ENCODE measurements around the gene BUD13.

DNA sequence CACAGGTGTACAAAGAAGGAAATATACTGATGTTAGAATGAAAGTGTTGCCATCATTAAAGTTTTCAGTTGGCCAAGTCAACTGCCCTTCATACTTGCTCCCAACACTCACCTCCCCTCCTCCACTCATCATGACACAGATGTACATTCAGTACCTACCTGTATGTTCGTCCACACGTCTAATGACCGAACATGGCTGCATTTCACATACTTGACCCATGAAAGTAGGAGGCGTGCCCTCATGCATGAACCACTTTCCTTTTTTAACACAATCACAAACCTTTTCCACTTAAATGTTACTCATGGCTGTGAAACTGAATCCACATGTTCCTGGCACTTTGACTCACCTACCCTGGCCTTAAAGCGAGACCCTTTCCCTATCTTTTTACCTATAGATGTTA lies 3.2 kb upstream of the BUD13 start:
- TF ChIP-seq POLR2A (IDR thresholded peaks at IDR 0.05; ENCODE audit: low read depth, low read length) = peak; percentile 42; the same call in 1 of the 2 replicates
- TF ChIP-seq, protein P1, sequence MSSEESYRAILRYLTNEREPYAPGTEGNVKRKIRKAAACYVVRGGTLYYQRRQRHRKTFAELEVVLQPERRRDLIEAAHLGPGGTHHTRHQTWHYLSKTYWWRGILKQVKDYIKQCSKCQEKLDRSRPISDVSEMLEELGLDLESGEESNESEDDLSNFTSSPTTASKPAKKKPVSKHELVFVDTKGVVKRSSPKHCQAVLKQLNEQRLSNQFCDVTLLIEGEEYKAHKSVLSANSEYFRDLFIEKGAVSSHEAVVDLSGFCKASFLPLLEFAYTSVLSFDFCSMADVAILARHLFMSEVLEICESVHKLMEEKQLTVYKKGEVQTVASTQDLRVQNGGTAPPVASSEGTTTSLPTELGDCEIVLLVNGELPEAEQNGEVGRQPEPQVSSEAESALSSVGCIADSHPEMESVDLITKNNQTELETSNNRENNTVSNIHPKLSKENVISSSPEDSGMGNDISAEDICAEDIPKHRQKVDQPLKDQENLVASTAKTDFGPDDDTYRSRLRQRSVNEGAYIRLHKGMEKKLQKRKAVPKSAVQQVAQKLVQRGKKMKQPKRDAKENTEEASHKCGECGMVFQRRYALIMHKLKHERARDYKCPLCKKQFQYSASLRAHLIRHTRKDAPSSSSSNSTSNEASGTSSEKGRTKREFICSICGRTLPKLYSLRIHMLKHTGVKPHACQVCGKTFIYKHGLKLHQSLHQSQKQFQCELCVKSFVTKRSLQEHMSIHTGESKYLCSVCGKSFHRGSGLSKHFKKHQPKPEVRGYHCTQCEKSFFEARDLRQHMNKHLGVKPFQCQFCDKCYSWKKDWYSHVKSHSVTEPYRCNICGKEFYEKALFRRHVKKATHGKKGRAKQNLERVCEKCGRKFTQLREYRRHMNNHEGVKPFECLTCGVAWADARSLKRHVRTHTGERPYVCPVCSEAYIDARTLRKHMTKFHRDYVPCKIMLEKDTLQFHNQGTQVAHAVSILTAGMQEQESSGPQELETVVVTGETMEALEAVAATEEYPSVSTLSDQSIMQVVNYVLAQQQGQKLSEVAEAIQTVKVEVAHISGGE (CRISPR knock-in tag; IDR thresholded peaks at IDR 0.05) = no peak
- TF ChIP-seq, protein P2, sequence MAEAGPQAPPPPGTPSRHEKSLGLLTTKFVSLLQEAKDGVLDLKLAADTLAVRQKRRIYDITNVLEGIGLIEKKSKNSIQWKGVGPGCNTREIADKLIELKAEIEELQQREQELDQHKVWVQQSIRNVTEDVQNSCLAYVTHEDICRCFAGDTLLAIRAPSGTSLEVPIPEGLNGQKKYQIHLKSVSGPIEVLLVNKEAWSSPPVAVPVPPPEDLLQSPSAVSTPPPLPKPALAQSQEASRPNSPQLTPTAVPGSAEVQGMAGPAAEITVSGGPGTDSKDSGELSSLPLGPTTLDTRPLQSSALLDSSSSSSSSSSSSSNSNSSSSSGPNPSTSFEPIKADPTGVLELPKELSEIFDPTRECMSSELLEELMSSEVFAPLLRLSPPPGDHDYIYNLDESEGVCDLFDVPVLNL (IDR thresholded peaks at IDR 0.05; ENCODE audit: low read depth, low read length) = no peak
- no peak for TF ChIP-seq EZH2 (IDR thresholded peaks at IDR 0.05; ENCODE audit: borderline replicate concordance, control insufficient read depth, low read depth, low read length)
- TF ChIP-seq SREBF1 (IDR thresholded peaks at IDR 0.05; ENCODE audit: low read length) = no peak
- TF ChIP-seq, protein P3, sequence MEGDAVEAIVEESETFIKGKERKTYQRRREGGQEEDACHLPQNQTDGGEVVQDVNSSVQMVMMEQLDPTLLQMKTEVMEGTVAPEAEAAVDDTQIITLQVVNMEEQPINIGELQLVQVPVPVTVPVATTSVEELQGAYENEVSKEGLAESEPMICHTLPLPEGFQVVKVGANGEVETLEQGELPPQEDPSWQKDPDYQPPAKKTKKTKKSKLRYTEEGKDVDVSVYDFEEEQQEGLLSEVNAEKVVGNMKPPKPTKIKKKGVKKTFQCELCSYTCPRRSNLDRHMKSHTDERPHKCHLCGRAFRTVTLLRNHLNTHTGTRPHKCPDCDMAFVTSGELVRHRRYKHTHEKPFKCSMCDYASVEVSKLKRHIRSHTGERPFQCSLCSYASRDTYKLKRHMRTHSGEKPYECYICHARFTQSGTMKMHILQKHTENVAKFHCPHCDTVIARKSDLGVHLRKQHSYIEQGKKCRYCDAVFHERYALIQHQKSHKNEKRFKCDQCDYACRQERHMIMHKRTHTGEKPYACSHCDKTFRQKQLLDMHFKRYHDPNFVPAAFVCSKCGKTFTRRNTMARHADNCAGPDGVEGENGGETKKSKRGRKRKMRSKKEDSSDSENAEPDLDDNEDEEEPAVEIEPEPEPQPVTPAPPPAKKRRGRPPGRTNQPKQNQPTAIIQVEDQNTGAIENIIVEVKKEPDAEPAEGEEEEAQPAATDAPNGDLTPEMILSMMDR (IDR thresholded peaks at IDR 0.05 in 2 of 3, conservative IDR thresholded peaks at IDR 0.05 in 1 of 3; ENCODE audit: control insufficient read depth in 2 of 3, extremely low read depth in 1 of 3, insufficient read depth in 1 of 3, low read depth in 3 of 3, low read length in 3 of 3) = no peak
- TF ChIP-seq, protein P4, sequence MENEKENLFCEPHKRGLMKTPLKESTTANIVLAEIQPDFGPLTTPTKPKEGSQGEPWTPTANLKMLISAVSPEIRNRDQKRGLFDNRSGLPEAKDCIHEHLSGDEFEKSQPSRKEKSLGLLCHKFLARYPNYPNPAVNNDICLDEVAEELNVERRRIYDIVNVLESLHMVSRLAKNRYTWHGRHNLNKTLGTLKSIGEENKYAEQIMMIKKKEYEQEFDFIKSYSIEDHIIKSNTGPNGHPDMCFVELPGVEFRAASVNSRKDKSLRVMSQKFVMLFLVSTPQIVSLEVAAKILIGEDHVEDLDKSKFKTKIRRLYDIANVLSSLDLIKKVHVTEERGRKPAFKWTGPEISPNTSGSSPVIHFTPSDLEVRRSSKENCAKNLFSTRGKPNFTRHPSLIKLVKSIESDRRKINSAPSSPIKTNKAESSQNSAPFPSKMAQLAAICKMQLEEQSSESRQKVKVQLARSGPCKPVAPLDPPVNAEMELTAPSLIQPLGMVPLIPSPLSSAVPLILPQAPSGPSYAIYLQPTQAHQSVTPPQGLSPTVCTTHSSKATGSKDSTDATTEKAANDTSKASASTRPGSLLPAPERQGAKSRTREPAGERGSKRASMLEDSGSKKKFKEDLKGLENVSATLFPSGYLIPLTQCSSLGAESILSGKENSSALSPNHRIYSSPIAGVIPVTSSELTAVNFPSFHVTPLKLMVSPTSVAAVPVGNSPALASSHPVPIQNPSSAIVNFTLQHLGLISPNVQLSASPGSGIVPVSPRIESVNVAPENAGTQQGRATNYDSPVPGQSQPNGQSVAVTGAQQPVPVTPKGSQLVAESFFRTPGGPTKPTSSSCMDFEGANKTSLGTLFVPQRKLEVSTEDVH (IDR thresholded peaks at IDR 0.05; ENCODE audit: low read depth, partially characterized antibody) = no peak
